Transverse colon (tissue), 4 donors: ENCODE data around the gene CCR5AS.

Source experiments
- CTCF ChIP-seq, 5 experiments: fragments of 200-600 bp in 3 of 5; fragments of 450-650 bp in 2 of 5; sonication (generic) in 3 of 5; IDR thresholded peaks; 1 replicate in 2 of 5; 2 replicates in 3 of 5; pipeline ENCODE4 v1.5.1; 2016 to 2017; ENCODE audit warnings: antibody characterized with exemption in 5 of 5, inconsistent platforms in 3 of 5, mild to moderate bottlenecking in 2 of 5, moderate library complexity in 1 of 5
- EP300 ChIP-seq: sonication (generic); formaldehyde crosslinking; IDR thresholded peaks from one replicate; pipeline ENCODE4 v1.6.1; 2017; ENCODE audit warnings: antibody characterized with exemption, low read depth
- POLR2A ChIP-seq: fragments of 450-650 bp; IDR thresholded peaks from one replicate; pipeline ENCODE4 v1.6.1; 2016; ENCODE audit warnings: antibody characterized with exemption, mild to moderate bottlenecking, moderate library complexity
- POLR2AphosphoS5 ChIP-seq, 3 donors: sonication (generic); formaldehyde crosslinking; IDR thresholded peaks; one replicate each; pipeline ENCODE4 v1.6.1; 2016; ENCODE audit warnings: antibody characterized with exemption in 3 of 3

GRCh38 chr3:46372492-46373359 is 34.1 kb downstream of the CCR5AS start:
- TF ChIP-seq CTCF (IDR thresholded peaks at IDR 0.05) (peak in 4 of 5 experiments; percentile 26 to 40 (median 28)), POLR2A (no peak), POLR2AphosphoS5 (IDR thresholded peaks at IDR 0.05) (no peak), EP300 (no peak)
